Measurements from ENCODE around the gene DRAP1. TPM values are rescaled to one million over a fixed set of nuclear protein-coding genes. Genes with fewer than 3 reads are reported as not detected.

DRAP1 gene
- total and polyA plus RNA-seq, 9 of the 15 experiments (the other 6 are each of a cell fraction or from before 2014, with no cell fraction given), result 9.6 to 200 (median 92.9) TPM

GRCh38 chr11:65917434-65918210, 1.6 kb upstream of the DRAP1 start:
- BruUV-seq (replicated peaks), result TSS peak; percentile 75
- FAIRE-seq (no peak), DNase-seq (ENCODE audit: extremely low read depth in 1 of 4, low spot score in 3 of 4) (no peak), ATAC-seq (no peak)
- Histone ChIP-seq H3K36me3 (ENCODE audit: control insufficient read depth, insufficient read depth, low read length) (peaks cover 25% of the 10 kb centered on the region; the same call in 1 of the 3 replicates), H3K9ac (ENCODE audit: insufficient read depth in 1 of 2, low read depth in 2 of 2, low read length in 2 of 2) (peak overlapping the region; percentile 96 to 99), H2AFZ (ENCODE audit: low read depth, low read length) (no peak overlapping the region), H3K4me1 (replicated peaks in 1 of 2; ENCODE audit: control insufficient read depth in 2 of 2, insufficient read depth in 2 of 2, low read length in 2 of 2) (peaks cover 30 to 65% of the 10 kb centered on the region in 2 experiments), H3K27ac (ENCODE audit: extremely low read depth, low read depth, low read length) (peak overlapping the region; percentile 95; the same call in 2 of the 3 replicates), H3K9me3 (replicated peaks; ENCODE audit: control insufficient read depth, insufficient read depth, low read depth, low read length) (no peaks in the 10 kb centered on the region), H3K9me1 (ENCODE audit: control insufficient read depth, insufficient read depth, low read length) (no peaks in the 10 kb centered on the region), H4K20me1 (replicated peaks; ENCODE audit: control insufficient read depth, insufficient read depth, low read length) (no peaks in the 10 kb centered on the region), H3K79me2 (ENCODE audit: control insufficient read depth, insufficient read depth, low read length) (peaks cover 31% of the 10 kb centered on the region), H3K4me2 (ENCODE audit: insufficient read depth, low read length) (peak overlapping the region; percentile 94), H3K27me3 (ENCODE audit: control insufficient read depth in 2 of 2, insufficient read depth in 2 of 2, low read length in 2 of 2) (no peaks in the 10 kb centered on the region), H3K4me3 (peak overlapping the region; percentile 98)
- POLR2A ChIA-PET, result interaction anchor here (0.7 to 2.1 kb wide), 10 partner anchors 8 to 248 kb away, joined by 3 to 12 read pairs (median 6); partner anchors contain the start of genes CCDC85B and FOSL1
- 91% methylated on average over 33 of the region's 35 CpGs for WGBS (ENCODE audit: insufficient coverage, low coverage, missing lambda C conversion rate)
- peak; percentile 66 for TF ChIP-seq RBFOX2 (IDR thresholded peaks at IDR 0.05; ENCODE audit: low read depth, low read length)
- TF ChIP-seq CHD1 (IDR thresholded peaks at IDR 0.05; ENCODE audit: low read length), result no peak
- 0 out of 2 replicates have a peak, but pooled peaks have one; percentile 8 for TF ChIP-seq FOXP1 (CRISPR knock-in tag; IDR thresholded peaks at IDR 0.05)
- TF ChIP-seq POLR2B (IDR thresholded peaks at IDR 0.05; ENCODE audit: low read depth, partially characterized antibody), result no peak
- 0 out of 2 replicates have a peak, but pooled peaks have one; percentile 40 for TF ChIP-seq CBFB (CRISPR knock-in tag; IDR thresholded peaks at IDR 0.05)
- peak; percentile 70 for TF ChIP-seq POLR2G (IDR thresholded peaks at IDR 0.05; ENCODE audit: low read depth, low read length)
- TF ChIP-seq HNRNPL (IDR thresholded peaks at IDR 0.05; ENCODE audit: low read depth, low read length), result peak; percentile 89; the same call in 1 of the 2 replicates
- TF ChIP-seq ZKSCAN3 (CRISPR knock-in tag; IDR thresholded peaks at IDR 0.05), result no peak
- 0 out of 2 replicates have a peak, but pooled peaks have one; percentile 82 for TF ChIP-seq RBM14 (IDR thresholded peaks at IDR 0.05; ENCODE audit: borderline replicate concordance, insufficient read depth, low read depth, low read length)
- TF ChIP-seq GTF2E2 (tag; IDR thresholded peaks at IDR 0.05), result 0 out of 2 replicates have a peak, but pooled peaks have one; percentile 7
- in situ Hi-C loops (cut with MboI) (no loop called here), intact Hi-C loops (cut with micrococcal nuclease) (no loop called here)
- CTCF ChIA-PET (ENCODE audit: low intra/inter-chr PET ratio), result no interaction called here
